Bronchial epithelial cell (primary cell): Measurements from ENCODE around the gene MAPK1. TPM values are rescaled to one million over a fixed set of nuclear protein-coding genes. Genes with fewer than 3 reads are reported as not detected.
"Not testable (repeated sequence)": the region's sequence is repeated elsewhere in the genome, so short reads cannot be mapped to it uniquely, and the experiment has no call there.

Experiments used
- DNase-seq: peaks from one replicate; pipeline ENCODE4 v3.0.0-alpha.2; 2010; ENCODE audit warnings: low read depth
- FAIRE-seq: peaks from 2 replicates; lab custom pipeline; 2011; peaks lifted over from hg19 to GRCh38; lab: Jason Lieb, UNC
- H3K27me3 ChIP-seq: 2 replicates; pipeline ENCODE4 v1.5.1; 2011; ENCODE audit warnings: low read length; ENCODE audit not compliant: control insufficient read depth, insufficient read depth
- H3K36me3 ChIP-seq: 2 replicates; pipeline ENCODE4 v1.5.1; 2011; ENCODE audit warnings: low read length; ENCODE audit not compliant: control insufficient read depth, insufficient read depth
- H3K4me3 ChIP-seq: 2 replicates; pipeline ENCODE4 v1.5.1; 2011; ENCODE audit warnings: mild to moderate bottlenecking, low read depth, low read length, control low read depth
- CTCF ChIP-seq: IDR thresholded peaks from 2 replicates; pipeline ENCODE4 v1.5.1; 2011; ENCODE audit warnings: mild to moderate bottlenecking, moderate library complexity, low read length, control low read depth, inconsistent platforms; ENCODE audit not compliant: insufficient read depth, severe bottlenecking
- total RNA-seq: library from RNA; depleted of rRNA; stranded (reverse); fragments of >200 nt; gene quantifications from 2 replicates; pipeline ENCODE4 v1.2.1, GENCODE V29; 2014

MAPK1 gene
- total RNA-seq, 1 donor from 2014 or later, result 44.0 TPM

GRCh38 chr22:21826204-21826603, 41.2 kb downstream of the MAPK1 start:
- H3K27me3 ChIP-seq, result no peaks in the 10 kb centered on the region
- no peak for TF ChIP-seq CTCF
- no peak overlapping the region for H3K4me3 ChIP-seq
- DNase-seq, result no peak
- no peak for FAIRE-seq
- H3K36me3 ChIP-seq, result no peaks in the 10 kb centered on the region

GRCh38 chr22:21824962-21825361, 42.5 kb downstream of the MAPK1 start:
- DNase-seq, H3K27me3 ChIP-seq, H3K4me3 ChIP-seq, H3K36me3 ChIP-seq, FAIRE-seq: not testable (repeated sequence)

GRCh38 chr22:21824445-21824912, 43.0 kb downstream of the MAPK1 start:
- no peak for TF ChIP-seq CTCF
- DNase-seq (no peak), FAIRE-seq (no peak)
- no peaks in the 10 kb centered on the region for H3K36me3 ChIP-seq
- H3K4me3 ChIP-seq, result no peak overlapping the region
- H3K27me3 ChIP-seq, result no peaks in the 10 kb centered on the region

GRCh38 chr22:21823740-21824444, 43.6 kb downstream of the MAPK1 start:
- DNase-seq (no peak), FAIRE-seq (no peak)
- TF ChIP-seq CTCF, result no peak
- no peaks in the 10 kb centered on the region for H3K36me3 ChIP-seq
- no peak overlapping the region for H3K4me3 ChIP-seq
- no peaks in the 10 kb centered on the region for H3K27me3 ChIP-seq

GRCh38 chr22:21819183-21819770, 48.2 kb downstream of the MAPK1 start:
- Histone ChIP-seq H3K27me3 (no peaks in the 10 kb centered on the region), H3K36me3 (no peaks in the 10 kb centered on the region), H3K4me3 (no peak overlapping the region)
- no peak for DNase-seq
- no peak for FAIRE-seq
- TF ChIP-seq CTCF, result no peak

GRCh38 chr22:21818487-21819182, 48.8 kb downstream of the MAPK1 start:
- Histone ChIP-seq H3K27me3 (no peaks in the 10 kb centered on the region), H3K4me3 (no peak overlapping the region), H3K36me3 (no peaks in the 10 kb centered on the region)
- no peak for DNase-seq
- FAIRE-seq, result no peak
- no peak for TF ChIP-seq CTCF

- not testable (repeated sequence) for H3K4me3 ChIP-seq, FAIRE-seq, H3K27me3 ChIP-seq, DNase-seq, H3K36me3 ChIP-seq
Observed at GRCh38 chr22:21817497-21817853, 50.0 kb downstream of the MAPK1 start.
